GM19238 (cell line): Measurements from ENCODE around the gene SRSF10.
"Not testable (repeated sequence)": the region's sequence is repeated elsewhere in the genome, so short reads cannot be mapped to it uniquely, and the experiment has no call there.

Experiments
- DNase-seq: peaks from one replicate; pipeline ENCODE4 v3.0.0; 2011; ENCODE audit warnings: low spot score; ENCODE audit not compliant: insufficient read length

The SRSF10 gene

DNA sequence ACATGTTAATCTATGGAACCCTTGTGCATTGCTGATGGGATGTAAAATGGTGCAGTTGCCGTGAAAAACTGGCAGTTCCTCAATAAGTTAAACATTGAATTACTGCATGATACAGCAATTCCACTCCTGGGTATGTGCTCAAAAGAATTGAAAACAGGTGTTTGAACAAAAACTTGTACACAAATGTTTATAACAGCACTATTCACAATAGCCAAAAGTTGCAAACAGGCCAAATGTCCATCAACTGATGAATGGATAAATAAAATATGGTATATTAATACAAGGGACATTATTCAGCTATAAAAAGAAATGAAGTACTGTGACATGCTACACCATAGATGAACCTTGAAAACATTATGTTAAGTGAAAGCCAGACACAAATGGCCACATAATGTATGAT lies 17.7 kb upstream of the SRSF10 start:
- no peak for DNase-seq

DNA sequence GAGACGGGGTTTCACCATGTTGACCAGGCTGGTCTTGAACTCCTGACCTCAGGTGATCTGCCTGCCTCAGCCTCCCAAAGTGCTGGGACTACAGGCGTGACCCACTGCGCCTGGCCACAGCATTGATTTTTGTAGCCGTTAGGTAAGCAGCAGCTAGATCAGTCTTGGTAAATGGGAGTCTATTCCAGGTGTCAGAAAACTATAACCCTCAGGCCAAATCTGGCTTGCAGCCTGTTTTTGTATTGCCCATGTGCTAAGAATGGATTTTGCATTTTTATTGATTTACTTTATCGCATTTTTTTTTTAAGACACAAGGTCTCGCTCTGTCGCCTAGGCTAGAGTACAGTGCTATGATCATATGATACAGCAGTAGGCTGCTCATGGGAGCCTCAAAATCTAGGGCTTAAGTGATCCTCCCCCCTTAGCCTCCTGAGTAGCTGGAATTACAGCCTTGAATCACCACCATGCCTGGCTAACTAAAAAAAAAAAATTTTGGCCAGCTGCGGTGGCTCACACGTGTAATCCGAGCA lies 16.6 kb upstream of the SRSF10 start:
- DNase-seq = no peak

DNA sequence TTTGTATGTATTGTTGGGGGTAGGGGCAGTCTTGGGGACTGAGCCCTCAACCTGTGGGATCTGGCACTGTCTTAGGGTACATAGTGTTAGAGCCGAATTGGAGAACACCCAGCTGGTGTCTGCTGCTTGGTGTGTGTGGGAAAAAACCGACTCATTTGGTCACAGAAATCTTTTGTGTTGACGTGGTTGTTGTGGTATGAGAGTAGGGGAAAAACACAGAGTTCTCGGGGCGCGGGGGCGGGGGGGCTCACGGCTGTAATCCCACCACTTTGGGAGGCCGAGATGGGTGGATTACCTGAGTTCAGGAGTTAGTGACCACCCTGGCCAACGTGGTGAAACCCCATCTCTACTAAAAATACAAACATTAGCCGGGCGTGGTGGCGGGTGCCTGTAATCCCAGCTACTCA lies 15.3 kb upstream of the SRSF10 start:
- DNase-seq = no peak

DNA sequence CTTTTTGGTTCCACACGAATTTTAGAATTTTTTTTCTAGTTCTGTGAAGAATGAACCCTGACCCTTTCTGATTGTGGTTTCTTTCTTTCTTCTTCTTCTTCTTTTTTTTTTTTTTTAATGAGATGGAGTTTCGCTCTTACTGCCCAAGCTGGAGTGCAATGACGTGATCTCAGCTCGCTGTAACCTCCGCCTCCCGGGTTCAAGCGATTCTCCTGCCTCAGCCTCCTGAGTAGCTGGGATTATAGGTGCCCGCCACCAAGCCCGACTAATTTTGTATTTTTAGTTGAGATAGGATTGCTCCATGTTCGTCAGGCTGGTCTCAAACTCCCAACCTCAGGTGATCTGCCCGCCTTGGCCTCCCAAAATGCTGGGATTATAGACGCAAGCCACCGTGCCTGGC lies 11.9 kb upstream of the SRSF10 start:
- not testable (repeated sequence) for DNase-seq

DNA sequence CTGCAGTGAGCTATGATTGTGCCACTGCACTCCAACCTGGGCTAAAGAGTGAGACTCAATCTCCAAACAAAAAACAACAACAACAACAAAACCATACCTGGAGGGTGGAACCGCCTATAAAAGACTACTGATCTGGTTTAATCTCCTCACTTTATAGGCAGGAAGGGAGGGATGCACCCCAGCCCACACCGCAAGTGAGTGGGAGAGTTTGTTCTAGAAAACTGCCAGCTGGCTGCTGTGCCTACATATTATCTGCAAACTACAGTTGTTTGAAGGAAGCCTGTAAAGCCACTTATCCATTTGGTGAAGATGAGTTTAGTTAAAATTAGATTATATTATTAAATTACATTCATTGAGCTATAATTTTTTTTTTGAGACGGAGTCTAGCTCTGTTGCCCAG lies 9.1 kb upstream of the SRSF10 start:
- no peak for DNase-seq

DNA sequence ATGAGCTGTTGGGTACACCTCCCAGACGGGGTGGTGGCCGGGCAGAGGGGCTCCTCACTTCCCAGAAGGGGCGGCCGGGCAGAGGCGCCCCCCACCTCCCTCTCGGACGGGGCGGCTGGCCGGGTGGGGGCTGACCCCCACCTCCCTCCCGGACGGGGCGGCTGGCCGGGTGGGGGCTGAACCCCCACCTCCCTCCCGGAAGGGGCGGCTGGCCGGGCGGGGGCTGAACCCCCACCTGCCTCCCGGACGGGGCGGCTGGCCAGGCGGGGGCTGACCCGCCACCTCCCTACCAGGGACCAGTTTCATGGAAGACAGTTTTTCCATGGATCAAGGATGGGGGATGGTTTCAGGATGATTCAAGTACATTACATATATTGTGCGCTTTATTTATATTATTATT lies 6.9 kb upstream of the SRSF10 start:
- not testable (repeated sequence) for DNase-seq

DNA sequence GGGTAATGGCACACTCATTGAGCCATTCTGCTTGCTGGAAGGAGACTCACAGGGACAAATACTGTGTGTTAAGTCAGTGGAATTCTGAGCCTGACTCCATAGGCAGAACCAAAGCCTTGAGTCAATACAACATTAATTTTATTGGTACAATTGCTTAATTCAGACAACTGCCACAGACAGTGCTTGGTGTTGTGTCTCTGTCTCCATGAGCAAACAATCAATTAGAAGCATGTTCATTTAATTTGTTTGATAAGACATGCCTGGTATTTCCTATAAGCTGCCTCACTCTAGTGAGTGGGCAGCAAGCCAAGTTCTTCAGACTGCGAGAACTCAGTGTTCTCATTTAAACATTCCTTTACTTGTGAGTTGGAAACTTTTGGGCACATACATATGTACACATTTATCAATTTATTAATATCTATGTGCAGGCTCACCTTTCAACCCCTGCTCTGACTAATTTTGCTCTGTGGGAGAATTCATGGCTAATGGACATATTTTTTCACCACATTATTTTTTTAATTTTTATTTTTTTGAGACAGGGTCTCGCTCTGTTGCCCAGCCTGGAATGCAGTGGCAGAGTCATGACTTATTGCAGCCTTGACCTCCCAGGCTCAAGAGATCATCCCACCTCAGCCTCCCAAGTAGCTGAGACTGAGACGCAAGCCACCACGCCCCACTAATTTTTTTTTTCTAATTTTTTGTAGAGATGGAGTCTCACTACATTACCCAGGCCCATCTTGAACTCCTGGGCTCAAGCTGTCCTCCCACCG lies 4.5 kb upstream of the SRSF10 start:
- no peak for DNase-seq

DNA sequence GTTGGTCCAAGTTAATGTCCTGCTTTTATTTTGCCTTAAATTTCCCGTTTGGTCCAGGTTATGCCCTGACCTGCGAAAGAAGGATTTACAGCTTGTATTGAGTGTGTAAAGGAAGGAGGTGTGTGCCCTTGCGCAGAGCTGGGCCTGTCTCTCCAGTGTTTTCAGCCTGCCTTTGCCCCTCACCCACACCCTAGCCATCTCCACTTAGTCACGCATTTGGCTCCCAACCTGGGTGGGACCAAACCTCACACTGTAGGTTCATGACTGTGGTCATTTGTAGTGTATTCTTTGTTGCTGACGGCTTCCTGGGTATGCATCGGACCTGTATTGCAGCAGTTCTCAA lies 572 bp upstream of the SRSF10 start:
- peak; percentile 45 for DNase-seq

DNA sequence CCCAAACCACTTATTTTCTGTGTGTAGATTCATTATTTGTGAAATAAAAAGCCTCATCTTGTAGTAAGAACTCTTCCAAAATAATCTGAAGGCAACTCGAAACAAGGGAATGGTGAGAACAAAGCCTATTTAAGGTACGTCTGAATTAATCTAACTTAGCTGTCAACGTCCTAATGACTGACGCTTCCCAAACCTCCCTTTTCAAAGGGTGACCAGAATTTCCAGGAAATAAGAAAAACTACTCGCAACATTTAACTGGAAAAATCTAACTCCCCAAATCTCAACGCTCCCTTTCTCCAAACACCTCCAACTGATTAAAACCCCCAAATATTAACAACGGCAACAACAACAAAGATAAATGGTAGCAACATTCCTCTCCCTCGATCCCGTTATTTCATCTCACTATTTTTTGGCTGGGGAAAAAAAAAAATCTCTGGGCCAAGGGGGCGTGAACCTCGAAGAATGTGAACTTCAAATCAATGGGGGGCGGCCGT lies 693 bp downstream of the SRSF10 start:
- no peak for DNase-seq

DNA sequence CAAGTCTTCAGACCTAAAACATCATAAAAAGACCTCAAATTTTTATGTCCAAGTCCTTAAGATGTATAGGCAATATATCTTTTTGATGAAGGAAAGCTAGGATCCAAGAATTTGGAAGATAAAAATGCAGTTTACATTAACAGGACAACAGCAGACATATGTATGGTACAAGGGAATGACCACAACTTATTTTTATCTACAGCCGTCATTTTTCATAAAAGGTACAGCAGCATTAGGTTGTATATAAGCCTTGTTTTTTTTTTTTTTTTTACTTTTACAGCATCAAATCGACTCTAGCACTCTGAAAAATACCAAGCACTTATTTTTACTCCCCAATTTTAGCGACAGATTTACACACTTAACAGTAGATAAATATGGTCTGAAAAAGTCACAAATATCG lies 1.3 kb downstream of the SRSF10 start:
- DNase-seq = no peak

DNA sequence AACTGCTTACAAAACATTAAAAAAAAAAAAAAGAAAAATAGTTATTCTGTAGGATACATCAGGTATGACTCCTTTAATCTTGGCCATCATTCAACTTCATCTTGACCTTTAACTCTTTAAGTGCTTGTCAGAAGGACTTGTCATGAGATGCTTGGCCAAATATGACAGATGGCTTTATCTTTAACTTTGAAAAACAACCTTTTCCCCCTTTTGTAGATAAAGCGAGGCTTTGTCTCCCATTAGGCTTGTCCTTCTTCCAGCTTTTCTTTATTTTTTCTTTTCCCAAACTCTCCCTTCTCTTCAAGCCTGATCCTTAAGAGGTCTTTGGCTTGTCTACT lies 2.3 kb downstream of the SRSF10 start:
- no peak for DNase-seq

DNA sequence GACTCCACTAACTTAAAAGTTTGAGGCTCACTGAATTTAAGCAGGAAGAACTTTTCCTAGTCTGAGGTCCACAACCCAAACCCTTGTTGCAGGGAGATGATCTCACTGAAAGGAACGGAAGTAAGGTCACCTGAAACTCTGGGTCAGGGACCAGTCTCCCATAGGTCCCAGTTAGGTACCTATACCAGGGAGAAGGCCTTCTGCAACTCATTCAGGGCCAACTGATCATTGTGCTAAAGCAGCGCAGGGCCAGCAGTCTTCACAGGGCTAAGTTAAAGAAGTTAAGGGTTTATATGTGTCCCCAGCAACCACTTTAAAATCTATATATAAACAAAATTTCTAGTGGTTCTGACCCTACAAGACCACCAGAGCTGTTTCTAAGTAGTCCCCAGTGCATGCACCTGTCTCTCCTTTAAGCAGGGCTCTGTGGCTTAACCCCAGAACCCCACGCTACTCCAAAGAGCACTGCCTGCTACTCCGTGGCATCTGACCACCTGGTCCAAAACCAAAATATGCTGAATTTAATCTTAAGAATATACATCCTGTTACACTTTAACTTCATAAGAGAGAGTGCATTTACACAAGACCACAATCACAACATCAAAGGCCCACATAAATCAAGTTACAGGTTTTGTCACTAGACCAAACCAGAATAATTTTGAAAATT lies 2.8 kb downstream of the SRSF10 start:
- no peak for DNase-seq

DNA sequence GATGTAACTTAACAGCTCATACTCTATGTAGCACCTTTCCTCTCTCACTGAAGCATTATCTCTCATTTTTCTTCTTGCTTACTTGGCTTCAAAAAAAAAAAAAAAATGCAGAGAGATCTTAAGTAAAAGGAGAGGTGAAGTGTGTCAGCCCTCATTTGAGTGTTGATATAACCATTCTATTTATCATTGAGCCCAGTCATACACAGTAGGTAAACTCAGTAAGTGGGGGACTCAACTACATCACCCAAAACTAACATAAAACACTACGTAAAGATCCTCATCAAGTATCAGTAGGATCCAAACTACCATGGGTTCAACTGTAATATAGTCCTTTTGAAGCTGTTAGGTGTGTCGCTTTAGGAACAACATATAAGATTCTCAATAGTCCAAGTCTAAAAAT lies 12.3 kb downstream of the SRSF10 start:
- no peak for DNase-seq

DNA sequence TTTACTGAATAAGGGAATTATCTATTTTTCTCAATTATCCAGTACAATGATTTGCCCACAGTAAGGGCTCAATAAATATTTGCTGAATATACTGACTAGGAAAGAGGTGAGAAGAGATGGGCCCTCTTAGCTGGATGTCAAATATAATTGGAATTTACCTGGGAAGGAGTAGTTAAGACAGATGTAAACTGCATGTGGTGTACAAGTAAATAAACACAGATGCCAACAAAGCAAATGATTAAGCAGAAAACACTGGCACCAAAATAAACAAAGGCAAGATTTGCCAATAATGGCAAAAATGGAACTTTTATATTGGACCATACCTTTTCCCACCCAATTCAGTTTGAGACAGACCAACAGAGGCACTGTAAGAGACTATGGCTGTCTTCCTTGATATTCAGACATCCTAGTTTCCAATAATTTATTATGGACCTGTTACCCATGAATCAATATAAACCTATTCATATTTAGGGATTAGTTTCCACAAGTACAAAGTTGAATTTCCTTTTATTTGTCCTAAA lies 13.1 kb downstream of the SRSF10 start:
- no peak for DNase-seq

DNA sequence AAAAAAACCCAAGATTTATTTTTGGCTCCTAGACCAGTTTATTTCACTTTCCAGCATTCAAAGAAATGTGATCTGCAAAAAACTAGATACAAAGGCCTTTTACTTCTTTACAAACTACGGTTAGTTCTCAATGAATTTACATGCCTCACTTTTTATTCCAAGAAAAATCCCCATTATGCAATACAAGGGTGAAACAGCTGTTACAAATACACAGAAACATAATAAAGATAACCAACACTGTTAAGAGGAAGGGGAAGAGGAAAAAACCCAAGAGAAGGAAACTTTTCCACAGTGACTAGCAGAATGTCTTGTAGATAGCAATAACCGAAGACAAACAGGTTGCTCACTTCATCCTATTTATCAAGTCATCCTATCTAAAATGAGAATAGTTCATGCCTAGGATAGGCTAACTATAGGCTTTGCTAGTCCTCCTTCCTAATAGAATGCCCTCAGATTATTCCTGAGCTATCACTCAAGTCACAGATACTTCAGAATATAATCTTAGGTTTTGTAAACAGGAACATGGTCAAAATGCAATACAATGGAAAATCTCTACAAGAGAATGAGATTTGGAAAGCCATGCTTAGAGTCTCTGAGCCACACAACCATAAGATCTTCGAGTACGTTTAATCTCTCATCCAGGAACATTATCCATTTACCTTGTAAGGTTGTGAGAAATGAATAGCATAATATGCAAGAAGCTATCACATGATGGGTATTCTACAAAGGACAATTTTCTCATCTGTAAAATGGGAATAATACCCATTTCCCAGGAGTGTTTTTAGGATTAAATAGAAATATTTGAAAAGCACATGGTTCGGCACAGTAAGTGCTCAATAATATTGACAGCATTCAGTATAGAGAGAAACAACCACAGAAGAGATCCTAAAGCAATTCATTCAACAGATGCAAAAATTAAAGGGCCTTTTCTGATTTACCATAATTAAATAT lies 15.1 kb downstream of the SRSF10 start:
- no peak for DNase-seq

DNA sequence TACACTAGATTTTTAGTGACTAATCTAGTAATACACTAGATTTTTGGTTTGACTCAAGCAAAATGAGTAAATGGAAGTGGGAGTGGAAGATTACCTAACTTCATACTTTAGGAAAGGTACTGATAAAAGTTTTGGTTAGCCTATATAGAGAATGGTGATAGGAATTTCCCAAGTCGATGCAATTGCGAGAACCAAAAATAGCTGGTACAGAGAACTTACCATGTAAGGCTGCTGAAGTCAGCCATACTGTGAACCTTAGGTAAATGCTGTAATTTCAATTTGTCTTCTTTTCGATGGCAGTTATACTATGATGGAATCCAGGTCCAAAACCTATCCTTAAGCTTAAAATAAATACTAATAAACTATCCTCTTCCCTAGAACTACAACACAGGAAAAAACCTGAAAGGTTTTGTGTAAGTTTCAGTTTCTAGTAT lies 15.9 kb downstream of the SRSF10 start:
- no peak for DNase-seq

DNA sequence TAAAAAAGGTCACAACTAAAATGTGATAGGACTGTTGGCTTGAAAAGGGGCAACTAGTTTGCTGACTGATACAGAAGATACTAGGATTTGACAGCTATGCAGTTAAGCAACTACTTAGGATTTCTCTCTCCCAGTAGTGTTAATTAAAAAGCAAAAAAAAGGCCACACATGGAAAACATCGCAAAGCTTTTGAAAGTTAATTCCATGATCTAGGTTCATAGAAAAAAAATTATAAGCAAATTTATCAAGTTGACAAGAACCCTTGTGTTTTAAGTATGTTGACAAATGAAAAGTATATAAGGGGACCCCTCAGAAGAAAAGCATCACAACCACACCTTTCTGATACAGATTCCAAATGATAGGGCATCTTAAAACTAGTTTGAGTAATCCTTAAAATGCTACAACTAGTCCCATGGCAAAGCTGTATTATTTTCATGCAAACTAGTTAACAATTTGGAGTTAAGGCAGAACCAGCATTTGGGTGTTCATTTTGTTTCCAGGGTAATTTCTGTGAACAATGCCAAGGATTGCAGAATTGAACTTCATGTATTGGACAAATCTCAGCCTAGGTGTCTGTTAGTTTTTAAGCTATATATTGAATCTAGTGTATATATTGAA lies 16.4 kb downstream of the SRSF10 start:
- DNase-seq = no peak

DNA sequence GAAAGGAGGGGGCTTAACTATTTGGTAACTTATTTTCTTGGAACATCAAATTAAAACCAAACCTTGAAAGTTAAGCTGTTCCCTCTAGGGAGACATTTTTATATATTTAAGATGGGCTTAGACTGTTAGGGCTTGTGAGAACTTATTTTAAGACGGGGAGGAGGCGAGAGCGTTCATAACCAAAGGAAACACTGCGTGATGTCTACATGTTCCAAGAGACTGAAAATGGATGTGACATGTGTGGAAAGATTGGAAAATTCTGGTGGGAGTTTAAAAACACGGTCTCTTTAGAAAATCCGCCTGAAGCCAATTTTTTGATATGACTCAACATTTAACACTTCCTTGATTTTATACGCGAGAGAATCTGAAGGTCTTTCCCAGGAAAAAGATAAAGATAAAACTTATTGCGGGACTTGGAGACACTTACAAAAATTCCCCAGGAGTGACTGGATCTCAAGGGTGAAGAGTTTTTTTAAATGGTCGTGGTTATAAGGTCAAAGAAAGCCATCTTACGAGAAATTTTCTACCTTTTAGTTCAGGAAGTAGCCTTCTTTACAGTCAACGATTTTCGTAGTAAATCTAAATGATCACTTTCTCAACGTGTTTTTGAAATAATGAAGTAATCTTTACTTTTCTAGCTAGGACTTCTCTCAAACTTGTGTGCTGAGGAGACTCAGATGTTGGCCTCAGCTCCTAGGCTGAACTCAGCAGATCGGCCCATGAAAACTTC lies 19.7 kb downstream of the SRSF10 start:
- DNase-seq = no peak

DNA sequence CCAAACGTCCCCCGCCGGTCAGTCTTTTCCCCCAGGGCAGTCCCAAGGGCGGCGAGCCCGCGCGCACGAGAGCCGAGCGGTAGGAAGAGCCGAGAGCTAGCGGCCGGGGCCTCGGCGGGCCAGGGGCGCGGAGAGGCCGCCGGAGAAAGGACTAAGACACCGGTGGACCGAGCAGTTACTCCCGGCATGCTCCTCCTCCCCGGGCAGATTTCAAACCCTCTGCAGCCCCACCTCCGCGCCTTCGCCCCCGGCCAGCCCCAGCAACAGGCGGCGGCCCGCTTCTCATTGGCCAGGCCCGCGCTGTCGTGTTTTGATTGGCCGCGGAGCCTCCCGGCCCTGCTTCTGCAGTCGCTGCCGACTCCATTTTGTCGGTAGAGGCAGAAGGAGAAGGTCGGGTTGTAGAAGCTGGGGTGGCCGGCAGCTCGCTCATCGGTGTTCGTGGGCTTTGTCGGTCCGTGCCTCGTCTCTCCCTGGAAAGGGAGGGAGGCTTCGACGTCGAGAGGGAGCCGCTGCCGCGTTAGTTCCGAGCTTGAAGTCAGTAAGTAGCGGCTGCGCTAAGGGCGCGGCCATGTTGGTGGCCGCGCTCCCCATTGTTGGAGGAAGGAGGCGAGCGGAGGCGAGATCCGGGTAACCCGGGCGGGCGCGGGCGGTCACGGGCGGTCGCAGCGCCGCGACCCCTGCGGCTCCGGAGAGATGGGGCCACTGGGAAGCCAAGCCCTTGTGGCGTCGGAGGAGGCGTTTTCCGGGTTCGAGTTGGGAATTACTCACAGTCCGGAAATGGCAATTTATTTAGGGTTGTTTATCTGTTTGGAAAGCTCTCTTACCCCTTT lies 20.5 kb downstream of the SRSF10 start, which contains the start of gene PNRC2:
Gene PNRC2, plus strand, starts transcription at position 368 of the 830 bp plus-strand sequence. CDS start 1,630 bp downstream, outside the sequence.
- DNase-seq = peak; percentile 93
